Measurements from ENCODE around the gene RNF17.
"Not testable (repeated sequence)": the region's sequence is repeated elsewhere in the genome, so short reads cannot be mapped to it uniquely, and the experiment has no call there.

RNF17 gene, protein sequence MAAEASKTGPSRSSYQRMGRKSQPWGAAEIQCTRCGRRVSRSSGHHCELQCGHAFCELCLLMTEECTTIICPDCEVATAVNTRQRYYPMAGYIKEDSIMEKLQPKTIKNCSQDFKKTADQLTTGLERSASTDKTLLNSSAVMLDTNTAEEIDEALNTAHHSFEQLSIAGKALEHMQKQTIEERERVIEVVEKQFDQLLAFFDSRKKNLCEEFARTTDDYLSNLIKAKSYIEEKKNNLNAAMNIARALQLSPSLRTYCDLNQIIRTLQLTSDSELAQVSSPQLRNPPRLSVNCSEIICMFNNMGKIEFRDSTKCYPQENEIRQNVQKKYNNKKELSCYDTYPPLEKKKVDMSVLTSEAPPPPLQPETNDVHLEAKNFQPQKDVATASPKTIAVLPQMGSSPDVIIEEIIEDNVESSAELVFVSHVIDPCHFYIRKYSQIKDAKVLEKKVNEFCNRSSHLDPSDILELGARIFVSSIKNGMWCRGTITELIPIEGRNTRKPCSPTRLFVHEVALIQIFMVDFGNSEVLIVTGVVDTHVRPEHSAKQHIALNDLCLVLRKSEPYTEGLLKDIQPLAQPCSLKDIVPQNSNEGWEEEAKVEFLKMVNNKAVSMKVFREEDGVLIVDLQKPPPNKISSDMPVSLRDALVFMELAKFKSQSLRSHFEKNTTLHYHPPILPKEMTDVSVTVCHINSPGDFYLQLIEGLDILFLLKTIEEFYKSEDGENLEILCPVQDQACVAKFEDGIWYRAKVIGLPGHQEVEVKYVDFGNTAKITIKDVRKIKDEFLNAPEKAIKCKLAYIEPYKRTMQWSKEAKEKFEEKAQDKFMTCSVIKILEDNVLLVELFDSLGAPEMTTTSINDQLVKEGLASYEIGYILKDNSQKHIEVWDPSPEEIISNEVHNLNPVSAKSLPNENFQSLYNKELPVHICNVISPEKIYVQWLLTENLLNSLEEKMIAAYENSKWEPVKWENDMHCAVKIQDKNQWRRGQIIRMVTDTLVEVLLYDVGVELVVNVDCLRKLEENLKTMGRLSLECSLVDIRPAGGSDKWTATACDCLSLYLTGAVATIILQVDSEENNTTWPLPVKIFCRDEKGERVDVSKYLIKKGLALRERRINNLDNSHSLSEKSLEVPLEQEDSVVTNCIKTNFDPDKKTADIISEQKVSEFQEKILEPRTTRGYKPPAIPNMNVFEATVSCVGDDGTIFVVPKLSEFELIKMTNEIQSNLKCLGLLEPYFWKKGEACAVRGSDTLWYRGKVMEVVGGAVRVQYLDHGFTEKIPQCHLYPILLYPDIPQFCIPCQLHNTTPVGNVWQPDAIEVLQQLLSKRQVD (N-terminal part only)

DNA sequence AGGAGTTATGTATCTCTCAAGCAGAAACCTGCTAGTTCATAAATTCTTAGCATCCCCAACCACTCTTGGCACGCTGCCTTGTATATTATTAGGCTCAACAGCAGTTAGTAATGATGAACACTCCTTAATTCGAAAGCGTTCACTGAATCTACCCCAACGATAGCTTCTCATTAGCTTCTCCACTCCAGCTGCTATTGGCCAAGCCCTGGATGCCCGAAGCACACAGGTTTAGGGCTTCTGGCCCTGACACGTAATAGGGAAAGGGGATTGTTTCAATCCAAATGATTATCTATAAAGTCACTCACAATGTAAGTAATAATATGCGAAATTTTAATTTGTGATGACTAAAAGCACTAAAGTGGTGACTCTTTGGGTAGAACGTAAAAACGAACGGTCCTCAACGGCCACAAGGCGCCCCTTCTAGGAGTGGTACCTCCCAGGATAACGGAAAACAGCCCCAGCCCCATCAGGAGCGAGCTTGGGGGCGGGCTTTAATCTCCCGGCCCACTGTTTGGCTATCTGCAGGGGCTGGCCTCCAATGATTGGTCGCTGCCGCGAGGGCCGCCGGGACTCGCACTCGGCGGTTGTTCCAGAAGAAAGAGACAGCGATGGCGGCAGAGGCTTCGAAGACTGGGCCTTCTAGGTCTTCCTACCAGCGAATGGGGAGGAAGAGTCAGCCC is at the start of gene RNF17:
Gene RNF17, plus strand, starts transcription at position 574 of the 680 bp plus-strand sequence. Its CDS starts 35 bp downstream, at position 609.
- DNase-seq: no peak

DNA sequence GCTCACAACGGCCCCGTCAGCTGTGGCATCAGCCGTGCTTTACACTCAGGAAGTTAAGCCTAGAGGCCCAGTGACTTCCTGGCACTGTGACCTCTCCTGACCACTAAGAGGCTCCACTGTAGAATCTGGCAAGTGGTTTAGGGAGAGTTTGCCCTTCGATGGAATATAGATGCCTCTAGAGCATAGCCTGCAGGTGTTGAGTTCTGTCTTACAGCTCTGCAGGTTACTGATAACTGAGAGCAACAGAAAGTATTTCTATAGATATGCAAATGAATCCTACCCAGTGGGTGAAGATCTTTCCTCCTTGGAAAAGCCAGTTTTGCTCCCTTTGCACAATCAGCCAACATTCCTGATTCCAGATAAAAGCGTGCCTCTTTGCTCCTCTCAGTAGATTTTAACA is 48.0 kb upstream of the RNF17 start:
- no peak for DNase-seq

DNA sequence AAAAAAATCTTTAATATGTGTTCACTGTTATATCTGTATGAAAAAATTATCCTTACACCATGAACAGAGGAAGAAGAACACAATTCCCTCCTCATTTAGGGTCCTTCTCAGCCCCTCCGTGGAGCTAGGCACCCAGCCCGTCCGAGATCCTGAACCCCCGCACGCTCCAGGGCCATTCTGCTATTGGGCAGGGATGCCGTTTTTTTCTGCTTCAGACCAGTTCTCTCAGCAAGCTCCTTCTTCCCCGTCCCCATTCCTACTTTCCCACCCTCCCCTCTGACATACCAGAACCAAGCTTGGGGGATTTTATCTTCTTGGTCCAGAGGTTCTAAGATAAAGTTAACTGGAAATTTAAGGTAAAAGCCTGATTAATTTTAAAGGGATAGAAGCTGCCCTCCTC is 47.5 kb upstream of the RNF17 start:
- DNase-seq: no peak

DNA sequence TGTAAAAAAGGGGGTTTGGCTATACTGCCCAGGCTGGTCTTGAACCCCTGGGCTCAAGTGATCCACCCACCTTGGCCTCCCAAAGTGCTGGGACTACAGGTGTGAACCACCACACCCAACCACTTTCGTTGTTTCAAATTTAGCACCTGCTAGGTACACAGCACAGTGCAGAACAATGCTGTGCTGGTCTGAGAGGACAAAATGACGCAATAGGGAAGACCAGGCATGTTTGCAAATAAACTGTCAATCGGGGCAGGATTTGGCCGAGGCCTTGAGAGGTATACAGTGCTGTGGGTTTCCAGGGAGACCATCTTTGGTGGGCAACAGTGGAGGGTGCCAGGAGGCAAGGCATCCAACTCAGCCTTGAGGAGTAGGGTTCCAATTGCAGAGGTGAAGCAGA is 46.8 kb upstream of the RNF17 start:
- no peak for DNase-seq

DNA sequence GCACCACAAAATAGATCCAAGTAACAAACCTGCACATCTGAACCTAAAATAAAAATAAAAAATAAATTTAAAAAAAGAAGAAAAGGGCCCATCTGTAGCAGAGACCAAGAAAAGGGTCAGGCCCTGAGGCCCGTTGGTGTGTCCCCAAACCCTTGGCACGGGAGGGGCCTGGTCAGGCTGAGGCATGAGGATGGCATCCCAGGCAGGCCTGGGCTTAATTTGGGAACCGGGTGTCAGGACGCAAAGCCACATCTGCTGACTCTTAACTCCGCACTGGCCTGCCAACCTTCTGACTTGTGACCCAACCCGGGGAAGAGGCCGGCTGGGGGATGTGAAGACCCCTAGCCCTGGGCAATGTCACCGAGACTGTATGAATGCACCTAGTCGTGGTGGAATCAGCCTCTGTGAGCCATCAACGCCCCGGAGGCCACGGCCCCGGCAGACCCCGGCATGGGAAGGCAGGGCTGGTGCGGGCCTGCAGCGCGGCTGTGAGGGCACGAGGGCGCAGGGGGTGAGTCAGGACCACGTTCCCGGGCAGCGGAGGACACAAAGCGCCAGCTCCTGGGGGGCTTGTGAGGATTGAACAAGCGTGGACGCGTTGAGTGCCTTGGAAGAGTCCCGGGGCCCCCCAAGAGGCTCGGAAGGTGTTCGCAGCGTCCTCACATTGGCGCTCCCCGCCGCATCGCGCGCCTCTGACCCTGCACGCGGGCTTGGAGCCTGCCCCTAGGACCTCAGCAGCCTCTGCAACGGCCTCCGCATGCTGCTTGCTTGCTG is 45.6 kb upstream of the RNF17 start:
- DNase-seq: no peak

DNA sequence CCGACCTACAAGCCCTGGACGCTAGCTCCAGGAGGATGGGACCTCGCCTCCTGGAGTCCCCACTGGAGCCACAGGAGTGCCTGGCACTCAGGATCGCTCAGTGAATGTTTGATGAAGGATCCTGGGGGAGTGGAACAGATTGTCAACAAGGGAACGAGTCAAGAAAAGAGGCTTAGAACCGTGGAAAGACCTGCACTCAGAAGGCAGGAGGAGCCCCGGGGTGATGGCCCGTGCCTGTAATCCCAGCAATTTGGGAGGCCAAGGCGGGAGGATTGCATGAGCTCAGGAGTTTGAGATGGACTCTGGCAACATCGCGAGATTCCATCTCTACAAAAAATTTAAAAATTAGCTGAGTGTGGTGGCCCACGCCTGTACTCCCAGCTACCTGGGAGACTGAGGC is 44.8 kb upstream of the RNF17 start:
- no peak for DNase-seq

DNA sequence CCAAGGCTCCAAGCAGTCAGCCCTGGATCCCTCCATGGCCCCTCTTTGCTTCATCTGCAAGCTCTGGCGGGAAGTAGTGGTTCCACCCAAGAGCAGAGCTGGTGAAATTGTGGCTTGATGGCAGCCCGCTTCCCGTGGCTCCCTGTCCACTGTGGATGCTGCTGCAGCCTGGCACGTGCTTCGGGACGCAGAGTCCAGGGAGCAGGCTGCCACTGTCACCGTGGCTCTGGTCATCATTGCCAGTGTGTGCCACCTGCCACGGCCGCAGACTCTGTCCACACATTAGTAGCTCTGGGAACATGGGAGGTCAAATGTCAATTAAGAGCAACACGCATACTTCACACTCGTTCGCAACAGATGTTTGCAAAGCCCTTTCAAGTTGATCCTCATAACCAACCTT is 40.8 kb upstream of the RNF17 start:
- DNase-seq: no peak

DNA sequence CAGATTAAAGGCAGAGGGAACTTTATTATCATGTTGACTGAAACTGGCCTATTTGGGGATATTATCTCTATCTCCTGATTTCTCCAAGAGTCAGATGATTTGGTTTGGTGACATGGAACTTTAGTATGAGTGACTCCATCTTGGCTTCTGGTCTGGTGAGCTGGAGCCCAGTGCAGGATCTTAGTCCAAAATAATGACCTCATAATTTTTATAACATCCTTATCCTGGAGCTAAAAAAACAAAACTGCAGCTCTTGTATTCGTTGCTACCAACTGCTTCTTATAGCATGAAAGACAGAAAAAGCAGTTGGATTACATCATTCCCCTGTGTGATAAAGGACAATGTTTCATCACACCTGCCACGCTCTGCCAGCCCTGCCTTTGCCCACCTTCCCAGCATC is 39.3 kb upstream of the RNF17 start:
- DNase-seq: no peak

DNA sequence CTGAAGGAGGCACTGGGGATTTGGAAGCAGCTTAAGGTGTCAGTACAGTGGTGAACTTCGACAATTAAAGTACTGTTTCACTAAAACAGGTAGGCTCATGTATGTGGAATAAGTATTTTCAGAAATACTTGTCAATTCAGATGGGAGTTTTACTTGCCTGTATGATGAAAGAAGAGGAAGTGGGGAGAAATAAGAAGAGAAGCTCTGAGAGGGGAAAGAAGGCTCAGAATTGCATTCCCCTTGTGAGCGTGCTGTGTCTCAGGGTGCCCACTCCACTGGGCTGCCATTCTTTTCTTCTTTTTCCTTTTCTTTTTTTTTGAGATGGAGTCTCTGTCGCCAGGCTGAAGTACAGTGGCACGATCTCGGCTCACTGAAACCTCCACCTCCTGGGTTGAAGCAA is 38.6 kb upstream of the RNF17 start:
- DNase-seq: no peak

DNA sequence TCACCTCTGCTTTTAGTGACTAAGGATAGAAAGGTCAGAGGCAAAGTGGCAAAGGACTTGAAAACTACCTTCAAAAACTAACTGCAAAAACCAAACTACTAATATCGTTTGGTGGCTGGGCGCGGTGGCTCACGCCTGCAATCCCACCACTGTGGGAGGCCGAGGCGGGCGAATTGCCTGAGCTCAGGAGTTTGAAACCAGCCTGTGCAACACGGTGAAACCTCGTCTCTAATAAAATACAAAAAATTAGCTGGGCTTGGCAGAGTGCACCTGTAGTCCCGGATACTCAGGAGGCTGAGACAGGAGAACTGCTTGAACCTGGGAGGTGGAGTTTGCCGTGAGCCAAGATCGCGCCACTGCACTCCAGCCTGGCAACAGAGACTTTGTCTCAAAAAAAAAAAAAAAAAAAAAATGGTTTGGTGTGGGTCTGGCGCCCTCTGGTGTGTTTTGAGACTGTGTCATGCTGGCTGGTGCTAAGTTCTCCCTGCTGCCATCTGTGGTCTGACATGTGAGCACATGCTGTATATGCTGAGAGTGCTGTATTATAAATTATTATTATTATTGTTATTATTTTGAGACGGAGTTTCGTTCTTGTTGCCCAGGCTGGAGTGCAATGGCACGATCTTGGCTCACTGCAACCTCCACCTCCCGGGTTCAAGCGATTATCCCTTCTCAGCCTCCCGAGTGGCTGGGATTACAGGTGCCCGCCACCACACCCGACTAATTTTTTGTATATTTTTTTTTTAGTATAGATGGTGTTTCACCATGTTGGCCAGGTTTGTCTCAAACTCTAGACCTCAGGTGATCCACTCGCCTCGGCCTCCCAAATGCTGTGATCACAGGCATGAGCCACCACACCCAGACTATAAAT is 36.0 kb upstream of the RNF17 start:
- DNase-seq: no peak

DNA sequence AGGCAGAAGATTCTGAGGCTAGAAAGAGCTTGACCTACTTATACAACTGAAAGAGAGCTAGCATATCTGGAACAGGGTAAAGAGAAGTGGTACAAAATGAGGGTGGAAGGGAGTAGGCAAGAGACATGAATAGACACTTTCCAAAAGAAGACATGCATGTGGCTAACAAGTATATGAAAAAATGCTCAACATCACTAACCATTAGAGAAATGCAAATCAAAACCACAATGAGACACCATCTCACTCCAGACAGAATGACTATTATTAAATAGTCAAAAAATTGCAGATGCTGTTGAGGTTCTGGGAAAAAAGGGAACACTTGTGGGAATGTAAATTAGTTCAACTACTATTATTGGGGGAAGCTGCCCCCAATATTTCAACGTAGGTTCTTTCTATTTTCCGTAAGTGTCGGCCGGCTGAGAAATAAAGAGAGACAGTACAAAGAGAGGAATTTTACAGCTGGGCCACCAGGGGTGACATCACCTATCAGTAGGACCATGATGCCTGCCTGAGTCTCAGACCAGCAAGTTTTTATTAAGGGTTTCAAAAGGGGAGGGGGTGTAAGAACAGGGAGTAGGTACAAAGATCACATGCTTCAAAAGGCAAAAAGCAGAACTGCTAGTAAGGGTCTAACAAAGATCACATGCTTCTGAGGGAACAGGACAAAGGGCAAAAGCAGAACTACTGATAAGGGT is 32.9 kb upstream of the RNF17 start:
- not testable (repeated sequence) for DNase-seq

DNA sequence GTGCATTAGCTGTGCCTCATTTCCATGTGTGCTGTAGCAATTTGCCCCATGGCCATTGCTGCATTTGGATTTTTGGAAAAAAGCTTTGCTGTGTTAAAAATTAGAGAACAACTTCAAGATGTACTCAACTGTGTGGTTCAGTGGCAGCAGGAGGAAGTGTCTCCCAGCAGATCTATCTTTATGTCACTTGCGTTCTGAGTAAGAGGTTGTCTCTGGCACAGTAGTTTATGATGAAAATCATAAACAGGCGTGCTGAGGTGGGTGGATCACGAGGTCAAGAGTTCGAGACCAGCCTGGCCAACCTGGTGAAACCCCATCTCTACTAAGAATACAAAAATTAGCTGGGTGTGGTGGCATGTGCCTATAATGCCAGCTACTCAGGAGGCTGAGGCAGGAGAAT is 29.0 kb upstream of the RNF17 start:
- no peak for DNase-seq

DNA sequence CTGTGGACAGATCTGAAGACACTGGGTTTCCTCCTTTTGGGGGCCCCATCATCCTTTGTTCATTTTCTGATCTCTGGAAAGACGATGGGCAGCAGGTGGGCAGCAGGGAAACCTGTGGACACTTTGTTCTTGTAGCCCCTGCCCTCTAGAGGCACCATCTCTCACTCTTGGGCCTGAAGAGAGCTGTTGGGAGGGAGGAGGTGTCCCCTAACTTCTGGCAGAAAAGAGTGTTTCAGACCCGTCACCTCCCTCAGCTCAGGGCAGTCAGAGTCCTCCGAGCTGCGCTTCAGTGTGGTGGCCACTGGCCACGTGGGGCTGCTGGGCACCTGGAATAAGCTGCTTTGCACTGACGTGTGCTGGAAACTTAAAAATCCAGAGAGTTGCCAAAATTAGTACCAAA is 26.9 kb upstream of the RNF17 start:
- no peak for DNase-seq

DNA sequence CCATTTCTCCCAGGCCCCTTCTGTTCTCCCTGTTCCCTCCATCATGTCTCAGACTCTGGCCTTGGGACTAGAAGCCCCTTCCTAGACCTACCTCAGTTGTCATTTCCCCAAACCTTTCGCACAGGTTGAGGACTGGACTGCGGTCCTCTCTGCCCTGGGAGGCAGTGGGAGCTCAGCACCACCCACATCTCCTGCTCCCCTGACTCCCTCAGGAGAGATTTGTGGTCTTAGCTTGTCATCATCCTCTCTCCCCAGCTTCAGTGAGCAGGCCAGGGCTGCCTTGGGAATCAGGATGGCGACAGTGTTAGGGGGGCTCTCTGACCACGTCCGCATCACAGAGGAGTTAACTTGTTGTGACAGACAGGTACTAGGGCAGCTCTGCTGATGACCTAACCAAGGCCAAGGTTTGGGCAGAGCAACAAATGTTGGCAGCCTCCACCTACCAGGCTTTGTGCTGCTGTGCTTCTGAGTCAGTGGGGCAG is 25.6 kb upstream of the RNF17 start:
- DNase-seq: no peak

DNA sequence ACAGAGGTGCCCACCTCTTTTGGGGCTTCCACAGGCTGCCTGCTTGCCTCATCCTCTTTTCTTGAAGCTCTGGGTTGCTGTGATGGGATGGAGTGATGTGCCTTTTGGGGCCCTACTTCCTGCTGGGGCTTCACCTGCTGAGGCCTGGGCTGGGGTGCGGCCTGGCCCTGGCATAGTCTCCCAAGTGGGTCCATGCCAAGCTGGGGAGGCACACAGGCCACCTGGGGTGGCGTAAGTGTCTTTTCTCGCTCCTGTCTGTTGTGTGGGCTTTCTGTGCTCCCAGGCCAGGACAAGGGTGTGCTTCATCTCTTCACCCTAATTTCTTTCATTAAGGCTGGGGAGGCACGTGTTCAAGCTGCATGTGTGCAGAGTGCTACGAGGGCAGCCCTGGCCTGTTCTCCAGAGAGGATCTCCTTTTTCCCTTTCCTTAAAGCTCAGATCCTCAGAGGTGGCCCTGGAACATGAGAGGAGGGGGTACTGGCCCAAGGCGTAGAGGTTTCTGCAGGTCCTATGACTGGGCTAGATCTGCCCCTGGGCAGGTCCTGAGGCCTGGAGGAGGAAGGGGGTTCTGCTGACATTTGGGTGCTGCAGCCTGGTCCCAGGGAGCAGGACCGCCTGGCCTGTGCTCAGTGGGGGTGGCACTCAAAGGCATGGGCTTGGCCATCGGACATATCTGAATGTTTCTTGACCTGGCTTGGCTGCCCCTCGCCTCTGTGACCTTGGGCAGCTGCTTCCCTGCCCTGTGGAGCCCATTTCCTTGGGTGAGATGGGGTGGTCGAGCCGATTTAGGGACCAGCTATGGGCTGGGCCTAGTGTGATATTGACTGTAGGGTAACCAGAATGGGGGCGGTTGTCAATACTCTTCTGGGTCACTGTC is 23.7 kb upstream of the RNF17 start:
- DNase-seq: no peak

DNA sequence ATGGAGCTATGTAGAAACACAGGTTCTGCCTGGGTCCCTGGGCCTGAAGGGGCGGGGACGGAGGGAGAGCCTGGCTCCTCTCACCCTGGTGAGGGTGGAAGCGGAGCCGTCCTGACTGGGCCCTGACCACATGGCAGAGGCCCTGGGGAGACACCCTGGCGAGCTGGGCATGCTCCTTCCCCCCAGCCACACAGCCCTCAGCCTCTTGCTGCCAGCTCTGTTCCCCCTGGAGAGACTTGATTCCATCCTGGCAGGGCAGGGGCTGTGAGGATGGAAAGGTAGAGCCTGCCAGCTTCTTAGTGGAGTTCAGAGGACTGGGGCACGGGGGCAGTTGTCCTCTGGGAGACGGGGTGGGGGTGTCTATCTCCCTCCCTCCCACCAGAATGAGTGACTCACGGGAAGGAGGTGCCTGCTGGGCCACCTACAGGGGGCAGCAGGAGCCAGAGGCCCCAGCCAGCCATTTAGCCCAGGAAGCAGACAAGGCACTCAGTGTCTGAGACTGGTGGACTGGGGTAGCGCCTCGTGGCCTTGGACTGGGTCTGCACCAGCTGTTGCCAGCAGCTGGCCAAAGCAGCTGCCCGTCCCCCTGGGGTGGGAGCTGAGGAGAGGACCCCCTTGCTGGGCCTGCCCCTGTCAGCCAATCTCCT is 22.8 kb upstream of the RNF17 start:
- DNase-seq: no peak

DNA sequence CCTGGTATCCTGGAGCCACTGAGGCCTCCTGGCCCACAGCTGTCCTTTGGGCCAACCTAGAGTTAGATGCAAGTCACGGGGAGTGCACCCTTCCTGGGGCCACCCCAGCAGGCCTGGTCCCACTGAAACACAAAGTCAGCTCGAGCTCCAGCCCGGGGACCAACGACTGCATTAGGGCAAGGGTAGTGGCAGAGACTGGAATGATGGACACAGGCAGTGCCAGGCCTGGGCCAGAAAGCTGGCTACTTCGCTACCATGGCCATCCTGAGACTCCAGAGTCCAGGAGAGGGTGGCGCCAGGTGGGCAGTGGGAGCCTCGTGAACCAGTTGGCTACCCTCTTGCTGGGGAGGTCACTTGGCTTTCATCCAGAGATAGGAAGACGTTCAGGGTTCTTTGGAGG is 22.2 kb upstream of the RNF17 start:
- no peak for DNase-seq

DNA sequence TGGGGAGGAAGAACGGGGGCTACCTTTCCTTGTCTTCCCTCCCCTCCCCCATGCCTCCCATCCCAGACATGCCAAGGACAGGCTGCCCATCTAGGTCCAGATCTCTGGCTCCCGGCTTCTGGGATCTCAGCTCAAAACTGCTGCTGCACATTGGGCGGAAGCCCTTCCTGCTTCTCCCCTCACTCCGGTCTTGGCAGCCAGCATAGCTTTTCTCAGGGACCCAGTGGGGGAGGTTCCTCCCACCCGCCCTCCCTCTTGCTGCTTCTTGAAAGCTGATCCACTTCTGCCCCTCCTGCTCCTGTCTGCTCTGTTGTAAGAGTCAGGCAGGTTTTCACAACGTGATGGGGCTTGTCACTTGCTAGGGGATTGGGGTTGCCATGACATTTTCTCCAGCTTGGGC is 21.7 kb upstream of the RNF17 start:
- DNase-seq: no peak
